Measurements from ENCODE around the gene GABRD.

The GABRD gene

GRCh38 chr1:2067393-2067792 is 48.2 kb downstream of the GABRD start:
- TF ChIP-seq SIN3A (IDR thresholded peaks at IDR 0.05; ENCODE audit: borderline replicate concordance, insufficient read depth, low read length): no peak
- TF ChIP-seq TAF1 (IDR thresholded peaks at IDR 0.05; ENCODE audit: borderline replicate concordance, insufficient read depth, low read length): no peak
- TF ChIP-seq REST (IDR thresholded peaks at IDR 0.05; ENCODE audit: insufficient read depth in 1 of 2, low read depth in 2 of 2, low read length in 2 of 2): no peak
- no peak for TF ChIP-seq POLR2AphosphoS5 (IDR thresholded peaks at IDR 0.05; ENCODE audit: low read depth, low read length)
- TF ChIP-seq FOXP2 (optimal IDR thresholded peaks at IDR 0.05; ENCODE audit: borderline replicate concordance, extremely low read depth, extremely low read length, insufficient read depth): no peak

DNA sequence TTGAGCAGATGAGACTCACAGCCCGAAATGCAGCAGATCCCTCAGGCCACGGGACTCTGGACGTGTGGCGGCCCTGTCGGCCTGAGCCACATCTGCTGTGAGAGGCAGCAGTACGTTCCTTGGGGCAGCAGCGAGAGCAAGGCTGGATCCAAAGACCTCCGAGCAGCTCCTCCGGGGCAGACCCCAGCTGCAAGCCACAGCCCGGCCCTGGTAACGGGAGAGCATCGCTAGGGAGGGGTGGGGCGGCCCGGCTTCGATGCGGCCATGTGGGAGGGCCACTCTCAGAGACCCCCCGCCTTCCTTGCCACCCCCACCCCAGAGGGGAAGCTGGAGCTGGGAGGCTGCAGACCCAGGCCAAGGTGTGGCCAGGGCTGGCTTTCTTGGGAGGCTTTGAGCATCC is 48.8 kb downstream of the GABRD start:
- TF ChIP-seq TAF1 (IDR thresholded peaks at IDR 0.05; ENCODE audit: borderline replicate concordance, insufficient read depth, low read length) (no peak), POLR2AphosphoS5 (IDR thresholded peaks at IDR 0.05; ENCODE audit: low read depth, low read length) (no peak), FOXP2 (optimal IDR thresholded peaks at IDR 0.05; ENCODE audit: borderline replicate concordance, extremely low read depth, extremely low read length, insufficient read depth) (no peak), REST (IDR thresholded peaks at IDR 0.05; ENCODE audit: insufficient read depth in 1 of 2, low read depth in 2 of 2, low read length in 2 of 2) (no peak), SIN3A (IDR thresholded peaks at IDR 0.05; ENCODE audit: borderline replicate concordance, insufficient read depth, low read length) (no peak)

GRCh38 chr1:2068951-2069350 is 49.8 kb downstream of the GABRD start:
- no peak for TF ChIP-seq REST (IDR thresholded peaks at IDR 0.05; ENCODE audit: insufficient read depth in 1 of 2, low read depth in 2 of 2, low read length in 2 of 2)
- no peak for TF ChIP-seq FOXP2 (optimal IDR thresholded peaks at IDR 0.05; ENCODE audit: borderline replicate concordance, extremely low read depth, extremely low read length, insufficient read depth)
- TF ChIP-seq POLR2AphosphoS5 (IDR thresholded peaks at IDR 0.05; ENCODE audit: low read depth, low read length): no peak
- TF ChIP-seq TAF1 (IDR thresholded peaks at IDR 0.05; ENCODE audit: borderline replicate concordance, insufficient read depth, low read length): no peak
- no peak for TF ChIP-seq SIN3A (IDR thresholded peaks at IDR 0.05; ENCODE audit: borderline replicate concordance, insufficient read depth, low read length)

DNA sequence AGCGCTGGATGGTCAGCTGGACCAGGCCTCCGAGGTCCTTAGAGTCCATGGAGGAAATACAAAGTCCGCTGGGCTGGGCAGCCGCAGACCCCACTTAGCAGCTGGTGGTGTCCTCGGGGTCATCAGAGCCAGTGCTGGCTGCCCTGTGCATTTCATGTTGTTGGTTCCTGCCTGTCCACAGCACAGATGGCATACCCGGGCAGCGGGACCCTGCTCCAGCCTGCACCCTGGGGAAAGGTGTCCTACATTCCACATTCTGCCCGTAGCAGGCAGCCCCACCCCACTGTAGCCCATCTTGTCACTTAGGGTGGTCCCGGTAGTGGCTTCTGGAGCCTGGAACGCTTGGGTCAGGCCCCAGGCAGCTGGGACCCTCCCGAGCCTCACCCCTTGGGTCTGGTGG is 50.9 kb downstream of the GABRD start:
- TF ChIP-seq REST (IDR thresholded peaks at IDR 0.05; ENCODE audit: insufficient read depth in 1 of 2, low read depth in 2 of 2, low read length in 2 of 2): no peak
- TF ChIP-seq TAF1 (IDR thresholded peaks at IDR 0.05; ENCODE audit: borderline replicate concordance, insufficient read depth, low read length): no peak
- no peak for TF ChIP-seq POLR2AphosphoS5 (IDR thresholded peaks at IDR 0.05; ENCODE audit: low read depth, low read length)
- TF ChIP-seq FOXP2 (optimal IDR thresholded peaks at IDR 0.05; ENCODE audit: borderline replicate concordance, extremely low read depth, extremely low read length, insufficient read depth): no peak
- no peak for TF ChIP-seq SIN3A (IDR thresholded peaks at IDR 0.05; ENCODE audit: borderline replicate concordance, insufficient read depth, low read length)

Measured in PFSK-1 (cell line).